RWPE1 (cell line): ENCODE measurements around the gene OGFOD3.
A peak's percentile ranks its signal among the peaks of the same experiment; 100 is the strongest.

ENCODE experiments used
- CTCF ChIA-PET: fragments of 350-600 bp; sonication (Branson Sonifier 250); formaldehyde crosslinking; extraction: SDS; loops from one replicate; lab custom pipeline; 2021; lab: Yijun Ruan, JAX
- POLR2A ChIA-PET: fragments of 400-600 bp; formaldehyde crosslinking; extraction: SDS; loops from one replicate; lab custom pipeline; 2020; ENCODE audit warnings: antibody characterized with exemption; ENCODE audit not compliant: low non-redundant PET; lab: Yijun Ruan, JAX
- DNase-seq: peaks from one replicate; pipeline ENCODE4 v3.0.0; 2012; ENCODE audit warnings: low spot score
- H3K27ac ChIP-seq: fragments of 450-650 bp; 2 replicates; pipeline ENCODE4 v1.5.1; 2017
- CTCF ChIP-seq: fragments of 450-650 bp; conservative IDR thresholded peaks from 2 replicates; pipeline ENCODE4 v1.5.1; 2017; ENCODE audit warnings: low read depth, mild to moderate bottlenecking

OGFOD3 gene

GRCh38 chr17:82342361-82343079 lies 75.9 kb downstream of the OGFOD3 start:
- no peak for DNase-seq
- POLR2A ChIA-PET: no interaction called here
- TF ChIP-seq CTCF: no peak
- no peak overlapping the region for H3K27ac ChIP-seq
- CTCF ChIA-PET: interaction anchor here (0.6 to 1.0 kb wide), 2 partner anchors 9 to 22 kb away, joined by 3 read pairs; no protein-coding TSS in a partner anchor

GRCh38 chr17:82339634-82340580 lies 78.5 kb downstream of the OGFOD3 start:
- POLR2A ChIA-PET: no interaction called here
- CTCF ChIA-PET: interaction anchor here (0.7 kb wide), 1 partner anchor 27 kb away, joined by 3 read pairs; no protein-coding TSS in a partner anchor

More at GRCh38 chr17:82339634-82340580, 78.5 kb downstream of the OGFOD3 start:
- DNase-seq: no peak
- H3K27ac ChIP-seq: peak overlapping the region; percentile 92
- no peak for TF ChIP-seq CTCF
